Stimulated activated CD4-positive, alpha-beta T cell treated with anti-CD3 and anti-CD28 coated beads, TNF-alpha, amount 100 ng/mL, for 4 hours (primary cell): ENCODE results near the gene EIF4H.
"Not testable (repeated sequence)": the region's sequence is repeated elsewhere in the genome, so short reads cannot be mapped to it uniquely, and the experiment has no call there.

ENCODE experiments used
- DNase-seq, 3 experiments: peaks; one replicate each; pipeline ENCODE4 v3.0.0-alpha.2; 2020; ENCODE audit warnings: low read depth in 3 of 3

EIF4H gene

DNA sequence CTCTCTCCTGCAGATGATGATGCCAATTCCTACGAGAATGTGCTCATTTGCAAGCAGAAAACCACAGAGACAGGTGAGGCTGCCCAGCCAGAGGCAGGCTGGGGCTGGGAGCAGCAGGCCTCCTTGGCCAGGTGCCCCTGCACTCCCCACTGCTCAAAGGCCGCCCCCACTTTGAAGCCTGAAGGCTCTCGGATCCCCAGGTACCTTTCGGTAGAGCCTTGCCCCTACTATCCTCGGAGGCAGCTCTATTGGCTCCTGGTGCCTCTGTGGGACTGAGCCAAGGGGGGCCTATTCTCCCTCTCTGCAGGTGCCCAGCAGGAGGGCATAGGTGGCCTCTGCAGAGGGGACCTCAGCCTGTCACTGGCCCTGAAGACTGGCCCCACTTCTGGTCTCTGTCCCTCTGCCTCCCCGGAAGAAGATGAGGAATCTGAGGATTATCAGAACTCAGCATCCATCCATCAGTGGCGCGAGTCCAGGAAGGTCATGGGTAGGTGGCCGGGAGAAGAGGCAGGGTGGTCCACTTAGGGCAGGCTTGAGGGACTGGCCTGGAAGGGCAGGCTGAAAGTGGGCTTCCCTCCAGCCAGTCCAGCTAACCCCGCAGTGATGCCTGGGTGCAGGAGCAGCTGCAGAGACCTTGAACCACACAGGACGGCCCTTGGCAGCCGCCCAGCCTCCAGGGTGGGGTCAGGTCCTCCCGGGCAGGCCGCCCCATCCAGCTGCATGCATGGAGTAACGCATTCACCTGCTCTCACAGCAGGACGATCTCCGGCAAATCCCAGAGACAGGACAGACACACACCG is 49.8 kb downstream of the EIF4H start:
- no peak for DNase-seq

DNA sequence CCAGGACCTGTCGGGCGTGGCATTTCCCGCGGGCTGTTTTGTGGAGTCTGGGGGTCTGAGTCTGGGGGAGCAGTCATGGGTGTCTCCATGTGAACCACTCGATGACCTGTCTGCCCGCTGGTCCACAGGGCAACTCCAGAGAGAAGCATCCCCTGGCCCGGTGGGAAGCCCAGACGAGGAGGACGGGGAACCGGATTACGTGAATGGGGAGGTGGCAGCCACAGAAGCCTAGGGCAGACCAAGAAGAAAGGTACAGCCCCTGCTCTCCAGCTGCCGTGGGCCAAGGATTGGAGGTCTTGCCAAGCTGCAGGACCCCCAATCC is 50.3 kb downstream of the EIF4H start:
- no peak for DNase-seq

DNA sequence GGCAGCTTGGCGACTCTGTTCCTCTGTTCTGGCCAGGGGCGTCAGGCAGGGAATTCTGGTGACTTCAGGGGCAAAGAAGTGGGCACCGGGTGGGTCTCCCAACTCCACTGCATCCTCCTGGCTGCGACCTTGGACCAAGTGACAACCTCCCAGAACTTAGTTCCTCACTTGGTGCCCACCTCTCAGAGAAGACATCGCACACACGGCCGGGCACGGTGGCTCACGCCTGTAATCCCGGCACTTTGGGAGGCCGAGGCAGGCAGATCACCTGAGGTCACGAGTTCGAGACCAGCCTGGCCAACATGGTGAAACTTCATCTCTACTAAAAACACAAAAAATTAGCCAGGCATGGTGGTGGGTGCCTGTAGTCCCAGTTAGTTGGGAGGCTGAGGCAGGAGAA is 50.8 kb downstream of the EIF4H start:
- not testable (repeated sequence) for DNase-seq

DNA sequence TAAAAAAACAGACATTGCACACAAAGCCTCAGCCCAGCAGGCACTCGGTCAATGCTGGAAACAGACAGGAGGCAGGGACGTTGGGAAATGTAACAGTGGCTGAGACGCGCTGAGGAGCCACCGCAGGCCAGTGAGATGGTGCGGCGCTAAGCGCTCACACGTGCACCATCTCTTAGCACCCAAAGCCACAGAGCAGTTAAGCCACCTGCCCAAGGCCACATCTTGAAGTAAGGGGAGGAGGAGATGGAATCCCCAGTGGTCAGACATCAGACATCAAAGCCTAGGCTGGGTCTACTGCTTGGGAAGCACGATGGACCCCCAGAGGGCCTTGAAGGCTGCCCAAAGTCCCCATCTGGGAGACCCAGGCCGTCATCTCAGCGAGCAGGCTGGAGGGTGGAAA is 51.2 kb downstream of the EIF4H start:
- DNase-seq, result no peak

DNA sequence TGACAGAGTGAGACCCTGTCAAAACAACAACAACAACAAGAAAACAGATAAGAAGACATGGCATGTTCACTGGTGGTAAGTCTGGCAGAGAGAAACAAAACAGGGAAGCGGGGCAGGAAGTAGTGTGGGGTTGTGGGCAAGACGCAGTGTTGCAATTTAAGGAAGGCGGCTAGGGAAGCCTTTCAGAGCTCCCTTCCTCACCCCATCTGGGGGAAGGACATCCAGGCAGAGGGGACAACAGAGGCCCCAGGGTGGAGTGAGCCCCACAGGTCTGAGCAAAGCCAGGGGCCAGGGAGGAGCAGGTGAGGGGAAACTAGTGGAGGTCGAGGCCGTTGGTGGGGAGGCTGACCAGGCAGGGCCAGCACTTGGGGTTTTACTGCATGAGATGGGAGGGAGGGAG is 52.5 kb downstream of the EIF4H start:
- DNase-seq, result no peak

DNA sequence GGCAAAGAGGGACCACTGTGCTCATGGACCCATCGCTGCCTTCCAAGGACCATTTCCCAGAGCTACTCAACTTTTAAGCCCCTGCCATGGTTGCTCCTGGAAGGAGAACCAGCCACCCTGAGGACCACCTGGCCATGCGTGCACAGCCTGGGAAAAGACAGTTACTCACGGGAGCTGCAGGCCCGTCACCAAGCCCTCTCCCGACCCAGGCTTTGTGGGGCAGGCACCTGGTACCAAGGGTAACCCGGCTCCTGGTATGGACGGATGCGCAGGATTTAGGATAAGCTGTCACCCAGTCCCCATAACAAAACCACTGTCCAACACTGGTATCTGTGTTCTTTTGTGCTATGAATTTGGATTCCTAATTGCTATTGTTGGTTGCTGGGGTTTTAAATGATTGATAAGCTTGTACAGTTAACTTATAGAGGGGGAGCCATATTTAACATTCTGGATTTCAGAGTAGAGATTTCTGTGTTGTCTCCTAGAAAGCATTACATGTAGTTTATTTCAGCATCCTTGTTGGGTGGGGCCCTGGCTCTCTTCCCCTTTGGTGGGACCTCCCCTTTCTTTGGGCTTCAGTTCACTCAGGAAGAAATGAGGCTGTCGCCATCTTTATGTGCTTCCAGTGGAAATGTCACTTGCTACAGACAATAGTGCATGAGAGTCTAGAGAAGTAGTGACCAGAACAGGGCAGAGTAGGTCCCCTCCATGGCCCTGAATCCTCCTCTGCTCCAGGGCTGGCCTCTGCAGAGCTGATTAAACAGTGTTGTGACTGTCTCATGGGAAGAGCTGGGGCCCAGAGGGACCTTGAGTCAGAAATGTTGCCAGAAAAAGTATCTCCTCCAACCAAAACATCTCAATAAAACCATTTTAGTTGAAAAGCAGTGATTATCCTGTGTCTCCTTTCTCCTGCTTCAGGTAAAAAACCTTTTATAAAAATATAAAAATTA is 55.1 kb downstream of the EIF4H start:
- no peak for DNase-seq

DNA sequence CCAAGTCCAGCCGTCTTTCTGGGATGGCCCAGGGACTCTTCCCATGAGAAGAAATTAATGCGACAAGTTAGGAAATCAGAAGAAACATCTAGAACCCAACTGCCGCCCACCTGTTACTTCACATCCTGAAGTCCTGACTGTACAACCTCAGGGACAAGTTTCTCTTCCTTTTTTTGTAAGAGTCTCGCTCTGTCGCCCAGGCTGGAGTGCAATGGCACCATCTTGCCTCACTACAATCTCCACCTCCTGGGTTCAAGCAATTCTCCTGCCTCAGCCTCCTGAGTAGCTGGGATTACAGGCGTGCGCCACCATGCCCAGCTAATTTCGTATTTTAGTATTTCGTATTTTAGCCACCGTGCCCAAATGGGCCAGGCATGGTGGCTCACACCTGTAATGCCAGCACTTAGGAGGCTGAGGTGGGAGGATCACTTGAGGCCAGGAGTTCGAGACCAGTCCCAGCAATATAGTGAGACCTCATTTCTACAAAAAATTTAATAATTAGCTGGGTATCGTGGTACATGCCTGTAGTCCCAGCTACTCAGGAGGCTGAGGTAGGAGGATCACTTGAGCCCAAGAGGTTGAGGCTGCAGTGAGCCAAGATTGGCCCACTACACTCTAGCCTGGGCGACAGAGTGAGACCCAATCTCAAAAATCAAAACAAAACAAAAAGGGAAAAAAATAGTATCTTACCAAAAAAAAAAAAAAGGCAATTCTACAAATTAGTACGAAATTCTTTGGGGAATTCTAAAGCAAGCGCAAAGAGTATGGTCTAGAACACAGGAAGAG is 56.5 kb downstream of the EIF4H start:
- no peak for DNase-seq

DNA sequence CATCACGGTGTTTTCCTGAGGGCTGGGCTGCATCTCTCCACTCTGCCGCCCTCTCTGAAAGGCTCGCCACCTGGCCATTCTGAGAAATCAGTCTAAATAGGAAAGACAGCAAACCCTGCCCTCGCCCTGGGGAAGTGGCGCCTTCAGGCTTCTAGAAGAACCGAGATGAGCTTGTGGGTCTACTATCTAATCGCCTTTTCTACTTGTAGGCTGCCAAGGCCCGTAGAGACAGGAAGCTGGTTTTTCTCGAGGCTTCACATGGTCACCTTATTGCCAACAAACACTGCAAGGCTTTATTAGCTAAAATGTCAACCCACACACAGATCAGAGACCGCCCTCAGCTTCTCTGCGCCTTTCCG is 57.1 kb downstream of the EIF4H start:
- DNase-seq, result no peak

DNA sequence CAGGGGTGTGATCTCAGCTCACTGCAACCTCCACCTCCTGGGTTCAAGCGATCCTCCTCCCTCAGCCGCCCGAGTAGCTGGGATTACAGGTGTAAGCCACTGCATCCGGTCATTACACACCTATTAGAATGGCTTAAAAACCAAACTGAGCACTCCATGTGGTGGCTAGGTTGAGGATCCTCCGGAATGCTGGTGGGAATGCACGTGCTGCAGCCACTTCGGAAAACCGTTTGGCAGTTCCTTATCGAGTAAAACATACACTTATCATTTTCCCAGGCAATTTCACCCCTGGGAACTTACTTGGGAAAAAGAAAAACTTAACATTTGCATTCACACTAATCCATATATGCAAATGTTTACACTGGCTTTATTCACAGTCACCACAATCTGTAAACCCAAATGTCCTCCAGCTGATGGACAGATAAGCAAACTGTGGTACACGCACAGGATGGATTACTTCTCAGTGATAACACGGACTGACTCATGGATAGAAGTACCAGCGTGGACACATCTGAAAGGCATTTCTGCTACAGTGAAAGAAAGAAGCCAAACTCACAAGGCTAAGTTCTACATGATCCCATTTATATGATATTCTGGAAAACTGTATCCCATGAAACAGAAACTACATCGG is 59.6 kb downstream of the EIF4H start:
- DNase-seq, result no peak

DNA sequence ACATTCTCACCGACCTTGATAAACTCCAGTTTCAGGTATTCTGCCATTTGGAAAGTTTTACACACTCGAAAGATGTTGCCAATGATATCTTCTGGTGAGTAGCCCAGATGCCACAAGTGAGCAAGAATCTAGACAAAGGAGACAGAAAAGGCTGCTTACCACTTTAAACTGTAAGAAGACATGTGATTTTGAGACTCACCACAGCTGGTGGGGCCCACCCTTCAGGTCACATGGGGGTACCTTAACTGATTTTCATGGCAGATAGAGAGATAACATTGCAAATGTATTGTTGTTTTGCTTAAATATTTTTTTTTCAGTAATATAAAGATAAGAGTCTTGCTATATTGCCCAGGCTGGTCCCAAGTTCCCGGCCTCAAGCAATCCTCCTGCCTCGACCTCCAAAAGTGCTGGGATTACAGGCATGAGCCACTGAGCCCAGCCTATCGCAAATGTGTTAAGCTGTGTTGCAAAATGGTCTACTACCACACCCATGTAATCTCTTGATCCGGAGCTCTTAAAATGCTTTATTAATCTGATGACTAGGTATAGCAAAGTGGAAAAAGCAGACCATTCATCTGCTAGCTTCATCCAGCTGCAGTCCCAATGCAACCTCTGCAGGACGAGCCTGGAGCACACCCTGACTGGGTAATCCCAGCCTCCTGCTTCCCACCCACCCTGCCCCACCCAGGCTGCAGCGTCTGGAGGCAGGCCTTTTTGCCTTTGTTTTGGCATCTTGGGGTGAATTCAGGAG is 61.5 kb downstream of the EIF4H start:
- no peak for DNase-seq

DNA sequence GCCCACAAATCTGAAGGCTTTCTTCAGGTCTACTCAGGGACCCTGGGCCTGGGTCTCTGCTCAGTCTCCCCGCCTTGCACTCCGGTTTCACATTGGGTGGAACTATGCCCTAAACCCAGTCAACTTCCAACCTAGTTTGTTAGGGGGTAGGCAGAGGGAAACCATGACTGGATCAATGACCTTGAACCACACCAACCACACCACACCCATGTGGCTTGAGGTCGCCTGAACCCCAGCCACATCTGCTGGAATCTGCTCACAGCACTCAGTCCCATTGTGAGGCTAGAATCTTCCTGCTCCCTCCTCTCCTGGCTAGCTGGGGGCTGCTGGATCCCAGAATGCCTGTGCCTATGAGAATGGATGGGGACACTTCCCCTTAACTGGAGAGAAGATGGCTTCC is 62.1 kb downstream of the EIF4H start:
- no peak for DNase-seq

DNA sequence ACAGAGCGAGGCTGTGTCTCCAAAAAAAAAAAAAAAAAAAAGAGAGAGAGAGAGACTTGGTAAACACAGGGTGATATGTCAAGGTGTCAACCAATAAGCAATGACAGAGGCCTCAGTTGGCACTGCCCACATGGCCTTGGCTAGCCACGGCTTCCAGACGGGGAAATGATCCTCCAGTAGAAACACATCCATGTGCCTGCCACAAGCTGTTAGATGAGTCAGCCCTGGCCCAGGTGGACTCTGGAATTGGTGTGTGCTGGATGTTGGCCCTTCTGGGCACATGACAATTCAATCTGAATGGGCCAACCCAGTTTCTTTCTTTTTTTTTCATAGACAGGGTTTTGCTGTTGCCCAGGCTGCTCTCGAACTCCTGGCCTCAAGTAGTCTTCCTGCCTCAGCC is 66.3 kb downstream of the EIF4H start:
- DNase-seq, result no peak

DNA sequence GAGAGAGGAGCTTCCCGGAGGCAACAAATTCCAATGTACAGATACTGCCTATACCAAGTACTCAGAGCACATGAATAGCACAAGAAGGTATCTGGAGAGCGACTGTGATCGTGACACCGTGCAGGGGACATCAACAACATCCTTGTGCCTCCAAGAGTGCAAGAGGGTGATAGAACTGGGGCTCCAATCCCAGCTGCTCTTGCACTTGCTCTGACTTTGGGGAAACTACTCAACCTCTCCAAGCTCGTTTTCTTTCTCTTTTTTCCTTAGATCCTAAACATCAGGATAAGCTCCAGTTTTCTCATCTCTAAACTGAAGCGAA is 67.9 kb downstream of the EIF4H start:
- DNase-seq, result no peak

DNA sequence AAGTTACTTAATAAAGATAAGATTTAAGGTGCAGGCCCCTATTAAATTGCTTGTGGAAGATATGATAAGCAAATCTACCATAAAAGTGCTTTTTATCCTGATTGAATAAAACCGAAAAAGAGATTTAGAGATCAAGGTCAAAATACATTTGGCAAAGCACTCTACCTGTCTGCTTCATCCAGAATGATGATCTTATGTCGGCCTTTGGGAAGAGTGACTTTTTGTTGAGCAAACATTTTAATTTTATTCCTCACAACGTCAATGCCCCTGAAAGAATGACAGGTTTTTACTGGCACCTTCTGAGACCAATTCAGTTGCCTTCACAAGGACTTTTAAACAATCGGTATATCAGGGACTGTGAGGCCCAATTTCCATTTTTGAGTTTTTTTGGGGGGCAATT is 72.3 kb downstream of the EIF4H start:
- no peak for DNase-seq
